Body of pancreas (tissue), 4 donors: Measurements from ENCODE around the gene SP1. TPM values are rescaled to one million over a fixed set of nuclear protein-coding genes. Genes with fewer than 3 reads are reported as not detected.

Experiments used
- ATAC-seq: fragments of 150-250 bp; one replicate; pipeline ENCODE4 v1.9.1; 2016
- DNase-seq, 4 donors: peaks; one replicate each; pipeline ENCODE4 v3.0.0-alpha.2; 2019
- H3K27ac ChIP-seq, 4 donors: fragments of 200-600 bp; sonication (generic); 1 replicate in 3 of 4; 2 replicates in 1 of 4; pipeline versions ENCODE4 v1.5.1 to v1.6.1; 2016 to 2019; ENCODE audit warnings: mild to moderate bottlenecking in 1 of 4, mixed read lengths in 1 of 4, moderate library complexity in 1 of 4
- H3K27me3 ChIP-seq, 2 donors: fragments of 200-600 bp; sonication (generic); one replicate each; pipeline ENCODE4 v1.6.0; 2016; ENCODE audit warnings: mild to moderate bottlenecking in 1 of 2
- H3K36me3 ChIP-seq, 2 donors: fragments of 200-600 bp; sonication (generic); replicated peaks in 1 of 2; 2 replicates each; pipeline ENCODE4 v1.5.1; 2016; ENCODE audit warnings: low read depth in 2 of 2; ENCODE audit not compliant: insufficient read depth in 1 of 2
- H3K4me1 ChIP-seq: fragments of 200-600 bp; sonication (generic); one replicate; pipeline ENCODE4 v1.6.0; 2016
- H3K4me3 ChIP-seq, 2 donors: fragments of 200-600 bp; sonication (generic); 1 replicate in 1 of 2; 2 replicates in 1 of 2; pipeline ENCODE4 v1.5.1; 2016 to 2019
- H3K9me3 ChIP-seq, 3 donors: fragments of 200-600 bp; sonication (generic); 1 replicate in 2 of 3; 2 replicates in 1 of 3; pipeline ENCODE4 v1.5.1; 2016
- CTCF ChIP-seq, 7 experiments: fragments of 450-650 bp in 4 of 7; fragments of 200-600 bp in 3 of 7; sonication (generic) in 3 of 7; IDR thresholded peaks; one replicate each; pipeline ENCODE4 v1.5.1; 2016 to 2019; ENCODE audit warnings: antibody characterized with exemption in 7 of 7
- POLR2A ChIP-seq, 3 donors: fragments of 450-650 bp; IDR thresholded peaks; one replicate each; pipeline ENCODE4 v1.6.1; 2016; ENCODE audit warnings: antibody characterized with exemption in 3 of 3, mild to moderate bottlenecking in 2 of 3
- WGBS, 2 donors: methylation state at CpG; one replicate each; pipeline ENCODE4 v1.1.5; 2017; 5-methylcytosine and 5-hydroxymethylcytosine counted together
- intact Hi-C: fragments of 100-400 bp; cut with DNase I; formaldehyde crosslinking; loops from one replicate; pipeline ENCODE4 v1.15.1; 2023
- total RNA-seq, 2 donors: library from RNA; depleted of rRNA; stranded (reverse); fragments of >200 nt; gene quantifications; one replicate each; pipeline ENCODE4 v1.1.0, GENCODE V29; 2016

Gene SP1
- total RNA-seq, 2 donors from 2014 or later, result 16.8 to 24.6 TPM

- WGBS, 2 donors, result 15 to 59% methylated on average over 3 of the region's 3 CpGs
- DNase-seq, result no peak
- Histone ChIP-seq H3K4me3 (no peak overlapping the region), H3K36me3 (peaks cover 20 to 45% of the 10 kb centered on the region in 2 donors), H3K4me1 (peaks cover 19% of the 10 kb centered on the region), H3K27ac (no peak overlapping the region), H3K9me3 (no peaks in the 10 kb centered on the region), H3K27me3 (no peaks in the 10 kb centered on the region)
- intact Hi-C loops, result no loop called here
- ATAC-seq, result no peak
- TF ChIP-seq CTCF (IDR thresholded peaks at IDR 0.05) (no peak), POLR2A (IDR thresholded peaks at IDR 0.05) (no peak)
Measured at GRCh38 chr12:53454707-53455106, 74.7 kb downstream of the SP1 start.

- ATAC-seq (no peak), DNase-seq (no peak)
- Histone ChIP-seq H3K27me3 (no peaks in the 10 kb centered on the region), H3K27ac (no peak overlapping the region), H3K36me3 (peaks cover 39 to 62% of the 10 kb centered on the region in 2 donors), H3K9me3 (no peaks in the 10 kb centered on the region), H3K4me1 (peaks cover 19% of the 10 kb centered on the region), H3K4me3 (no peak overlapping the region)
- WGBS, 2 donors, result 49 to 52% methylated on average over 6 of the region's 6 CpGs
- intact Hi-C loops, result no loop called here
- TF ChIP-seq CTCF (IDR thresholded peaks at IDR 0.05) (no peak), POLR2A (IDR thresholded peaks at IDR 0.05) (no peak)
Measured at GRCh38 chr12:53456654-53457366, 76.8 kb downstream of the SP1 start.

GRCh38 chr12:53459097-53459496, 79.1 kb downstream of the SP1 start:
- TF ChIP-seq POLR2A (IDR thresholded peaks at IDR 0.05), result no peak
- no peak for TF ChIP-seq CTCF (IDR thresholded peaks at IDR 0.05)
- Histone ChIP-seq H3K4me1 (peaks cover 8% of the 10 kb centered on the region), H3K27ac (no peak overlapping the region), H3K9me3 (no peaks in the 10 kb centered on the region), H3K36me3 (peaks cover 50 to 84% of the 10 kb centered on the region in 2 donors), H3K27me3 (no peaks in the 10 kb centered on the region), H3K4me3 (no peak overlapping the region)
- DNase-seq (no peak), ATAC-seq (no peak)
- intact Hi-C loops, result no loop called here
- WGBS, 2 donors, result 69% methylated on average over 4 of the region's 4 CpGs

- no peak for TF ChIP-seq POLR2A (IDR thresholded peaks at IDR 0.05)
- no peak for TF ChIP-seq CTCF (IDR thresholded peaks at IDR 0.05)
- ATAC-seq (no peak), DNase-seq (no peak)
- peaks cover 60 to 85% of the 10 kb centered on the region in 2 donors for H3K36me3 ChIP-seq
- H3K9me3 ChIP-seq, result no peaks in the 10 kb centered on the region
- no peak overlapping the region for H3K27ac ChIP-seq
- intact Hi-C loops, result no loop called here
- no peaks in the 10 kb centered on the region for H3K4me1 ChIP-seq
- 69 to 75% methylated on average over 3 of the region's 3 CpGs for WGBS, 2 donors
- no peak overlapping the region for H3K4me3 ChIP-seq
- no peaks in the 10 kb centered on the region for H3K27me3 ChIP-seq
Measured at GRCh38 chr12:53461059-53461458, 81.1 kb downstream of the SP1 start.

- peaks cover 56 to 81% of the 10 kb centered on the region in 2 donors for H3K36me3 ChIP-seq
- no peak for DNase-seq
- intact Hi-C loops, result no loop called here
- TF ChIP-seq POLR2A (IDR thresholded peaks at IDR 0.05), result no peak
- no peaks in the 10 kb centered on the region for H3K4me1 ChIP-seq
- no peaks in the 10 kb centered on the region for H3K27me3 ChIP-seq
- no peak overlapping the region for H3K4me3 ChIP-seq
- WGBS, 2 donors, result 80 to 81% methylated on average over 8 of the region's 8 CpGs
- no peak overlapping the region for H3K27ac ChIP-seq
- no peaks in the 10 kb centered on the region for H3K9me3 ChIP-seq
- no peak for ATAC-seq
Measured at GRCh38 chr12:53461591-53461990, 81.6 kb downstream of the SP1 start.
